ENCODE measurements around the gene LONRF2. TPM values are rescaled to one million over a fixed set of nuclear protein-coding genes. Genes with fewer than 3 reads are reported as not detected.

Gene LONRF2
- total and polyA plus RNA-seq, 2 of the 4 experiments (the other 2 are of a cell fraction) = 0.19 to 0.54 TPM

- Histone ChIP-seq H4K8ac (ENCODE audit: low read depth in 2 of 2, low read length in 2 of 2) (no peak overlapping the region), H3K14ac (replicated peaks; ENCODE audit: low read depth, low read length) (no peak overlapping the region), H2BK20ac (ENCODE audit: low read depth, low read length) (no peak overlapping the region), H2AFZ (replicated peaks; ENCODE audit: low read length, poor library complexity) (no peak overlapping the region), H3K79me1 (ENCODE audit: low read depth in 1 of 2, low read length in 2 of 2) (no peaks in the 10 kb centered on the region), H4K5ac (ENCODE audit: low read depth, low read length) (no peak overlapping the region), H4K20me1 (ENCODE audit: insufficient read depth, low read length) (no peaks in the 10 kb centered on the region), H3K9ac (ENCODE audit: low read depth, low read length) (no peak overlapping the region), H2BK5ac (ENCODE audit: low read depth, low read length, poor library complexity, severe bottlenecking) (no peak overlapping the region), H2AK5ac (ENCODE audit: low read depth, low read length) (no peak overlapping the region), H3K4ac (ENCODE audit: low read depth, low read length) (no peak overlapping the region), H3K4me3 (ENCODE audit: insufficient read depth, low read depth, low read length) (no peak overlapping the region), H2AK9ac (replicated peaks; ENCODE audit: low read depth, low read length, poor library complexity) (no peak overlapping the region), H3K56ac (ENCODE audit: extremely low read depth, insufficient read depth, low read length) (no peak overlapping the region), H3K27me3 (ENCODE audit: control insufficient read depth, insufficient read depth, low read length) (peaks cover 20% of the 10 kb centered on the region), H3K4me2 (ENCODE audit: low read depth, low read length) (no peak overlapping the region), H3K23ac (ENCODE audit: low read depth, low read length) (no peak overlapping the region), H3K36me3 (ENCODE audit: control insufficient read depth, insufficient read depth, low read length) (no peaks in the 10 kb centered on the region), H2BK120ac (ENCODE audit: low read depth, low read length) (no peak overlapping the region), H2BK15ac (ENCODE audit: low read depth, low read length) (no peak overlapping the region), H3K4me1 (ENCODE audit: control insufficient read depth, insufficient read depth, low read length) (peaks cover 2% of the 10 kb centered on the region; the same call in 1 of the 2 replicates), H4K91ac (ENCODE audit: insufficient read depth, low read depth, low read length) (no peak overlapping the region), H3K9me3 (ENCODE audit: control insufficient read depth, insufficient read depth, low read length) (no peaks in the 10 kb centered on the region), H3K18ac (ENCODE audit: low read depth, low read length) (no peak overlapping the region), H3K27ac (ENCODE audit: insufficient read depth, low read length) (no peak overlapping the region), H3K9me1 (ENCODE audit: insufficient read depth, low read length) (no peaks in the 10 kb centered on the region)
- intact Hi-C loops (cut with micrococcal nuclease) (no loop called here), in situ Hi-C loops (cut with MboI; ENCODE audit: low sequenced_read_pairs) (no loop called here), dilution Hi-C loops (cut with HindIII; ENCODE audit: low sequenced_read_pairs, unreplicated experiment) (no loop called here)
- CTCF ChIA-PET = no interaction called here
- ATAC-seq (ENCODE audit: low read depth) (no peak), DNase-seq (no peak)
- TF ChIP-seq MXI1 (IDR thresholded peaks at IDR 0.05; ENCODE audit: borderline replicate concordance, low read depth, low read length) (no peak), CHD1 (IDR thresholded peaks at IDR 0.05; ENCODE audit: low read depth, low read length) (no peak), RAD21 (IDR thresholded peaks at IDR 0.05; ENCODE audit: low read length) (no peak), POLR2A (IDR thresholded peaks at IDR 0.05; ENCODE audit: low read depth, low read length) (no peak), RFX5 (IDR thresholded peaks at IDR 0.05; ENCODE audit: low read depth, low read length) (no peak), RCOR1 (IDR thresholded peaks at IDR 0.05; ENCODE audit: insufficient replicate concordance, low read length) (no peak), BHLHE40 (IDR thresholded peaks at IDR 0.05; ENCODE audit: low read depth, low read length) (no peak), ELK1 (IDR thresholded peaks at IDR 0.05; ENCODE audit: borderline replicate concordance, low read depth, low read length) (no peak), FOS (IDR thresholded peaks at IDR 0.05; ENCODE audit: low read depth, low read length) (no peak), MAZ (IDR thresholded peaks at IDR 0.05; ENCODE audit: borderline replicate concordance, low read depth, low read length) (no peak), MAFK (IDR thresholded peaks at IDR 0.05; ENCODE audit: low read depth, low read length) (no peak), CEBPB (IDR thresholded peaks at IDR 0.05; ENCODE audit: low read depth, low read length) (no peak)
- TF ChIP-seq, protein P1, sequence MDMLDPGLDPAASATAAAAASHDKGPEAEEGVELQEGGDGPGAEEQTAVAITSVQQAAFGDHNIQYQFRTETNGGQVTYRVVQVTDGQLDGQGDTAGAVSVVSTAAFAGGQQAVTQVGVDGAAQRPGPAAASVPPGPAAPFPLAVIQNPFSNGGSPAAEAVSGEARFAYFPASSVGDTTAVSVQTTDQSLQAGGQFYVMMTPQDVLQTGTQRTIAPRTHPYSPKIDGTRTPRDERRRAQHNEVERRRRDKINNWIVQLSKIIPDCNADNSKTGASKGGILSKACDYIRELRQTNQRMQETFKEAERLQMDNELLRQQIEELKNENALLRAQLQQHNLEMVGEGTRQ (IDR thresholded peaks at IDR 0.05; ENCODE audit: low read depth, low read length) = no peak
- TF ChIP-seq, protein P2, sequence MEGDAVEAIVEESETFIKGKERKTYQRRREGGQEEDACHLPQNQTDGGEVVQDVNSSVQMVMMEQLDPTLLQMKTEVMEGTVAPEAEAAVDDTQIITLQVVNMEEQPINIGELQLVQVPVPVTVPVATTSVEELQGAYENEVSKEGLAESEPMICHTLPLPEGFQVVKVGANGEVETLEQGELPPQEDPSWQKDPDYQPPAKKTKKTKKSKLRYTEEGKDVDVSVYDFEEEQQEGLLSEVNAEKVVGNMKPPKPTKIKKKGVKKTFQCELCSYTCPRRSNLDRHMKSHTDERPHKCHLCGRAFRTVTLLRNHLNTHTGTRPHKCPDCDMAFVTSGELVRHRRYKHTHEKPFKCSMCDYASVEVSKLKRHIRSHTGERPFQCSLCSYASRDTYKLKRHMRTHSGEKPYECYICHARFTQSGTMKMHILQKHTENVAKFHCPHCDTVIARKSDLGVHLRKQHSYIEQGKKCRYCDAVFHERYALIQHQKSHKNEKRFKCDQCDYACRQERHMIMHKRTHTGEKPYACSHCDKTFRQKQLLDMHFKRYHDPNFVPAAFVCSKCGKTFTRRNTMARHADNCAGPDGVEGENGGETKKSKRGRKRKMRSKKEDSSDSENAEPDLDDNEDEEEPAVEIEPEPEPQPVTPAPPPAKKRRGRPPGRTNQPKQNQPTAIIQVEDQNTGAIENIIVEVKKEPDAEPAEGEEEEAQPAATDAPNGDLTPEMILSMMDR (conservative IDR thresholded peaks at IDR 0.05; ENCODE audit: low read depth, low read length) = no peak
- no TSS peak for BruUV-seq (replicated peaks)
- POLR2A ChIA-PET (ENCODE audit: unreplicated experiment) = no interaction called here
- 75% methylated on average over 1 of the region's 3 CpGs; no CpG with 5 or more reads in 1 of the 2 experiments for WGBS, 2 experiments (ENCODE audit: extremely low coverage in 2 of 2, insufficient read length in 1 of 2)
These were observed 24.8 kb downstream of the LONRF2 start for GRCh38 chr2:100297511-100297910.

Data from IMR-90 (cell line).